HG03025 (cell line): ENCODE measurements around the gene ASB13.

Experiments used
- ATAC-seq: cut with Tn5 transposase; IDR thresholded peaks from one replicate; pipeline ENCODE4 v1.9.1; 2021; ENCODE audit warnings: mild to moderate bottlenecking, moderate library complexity; ENCODE audit not compliant: unreplicated experiment, low FRiP score

Gene ASB13

DNA sequence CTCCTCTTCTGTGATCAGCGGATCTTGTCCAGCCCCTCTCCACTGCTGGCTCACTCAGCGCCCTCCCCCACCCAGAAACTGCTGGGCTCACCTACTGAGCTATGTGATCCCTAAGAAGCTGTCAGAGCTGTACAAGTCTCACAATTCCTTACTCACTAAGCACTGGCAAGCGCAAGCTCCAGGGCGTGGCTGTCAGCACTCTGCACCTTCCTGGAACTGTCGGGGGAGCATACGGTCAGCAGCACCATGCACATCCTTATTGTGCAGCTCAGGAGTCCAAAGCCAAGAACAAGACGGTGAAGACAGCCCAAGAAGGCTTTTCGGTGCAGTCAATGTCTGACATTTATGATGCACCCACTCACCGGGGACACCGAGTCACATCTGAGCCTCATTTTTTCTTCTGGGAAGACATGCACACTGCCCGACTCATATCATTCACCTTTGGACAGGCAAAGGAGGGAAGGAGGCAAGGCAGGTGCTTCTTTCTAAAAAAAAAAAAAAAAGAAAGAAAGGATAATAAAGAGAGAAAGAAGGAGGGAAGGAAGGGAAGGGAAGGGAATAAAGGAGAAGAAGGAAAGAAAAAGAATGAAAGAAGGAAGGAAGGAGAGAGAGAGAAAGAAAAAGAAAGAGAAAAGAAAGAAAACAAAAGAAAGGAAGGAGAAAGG is 56.3 kb downstream of the ASB13 start:
- no peak for ATAC-seq

DNA sequence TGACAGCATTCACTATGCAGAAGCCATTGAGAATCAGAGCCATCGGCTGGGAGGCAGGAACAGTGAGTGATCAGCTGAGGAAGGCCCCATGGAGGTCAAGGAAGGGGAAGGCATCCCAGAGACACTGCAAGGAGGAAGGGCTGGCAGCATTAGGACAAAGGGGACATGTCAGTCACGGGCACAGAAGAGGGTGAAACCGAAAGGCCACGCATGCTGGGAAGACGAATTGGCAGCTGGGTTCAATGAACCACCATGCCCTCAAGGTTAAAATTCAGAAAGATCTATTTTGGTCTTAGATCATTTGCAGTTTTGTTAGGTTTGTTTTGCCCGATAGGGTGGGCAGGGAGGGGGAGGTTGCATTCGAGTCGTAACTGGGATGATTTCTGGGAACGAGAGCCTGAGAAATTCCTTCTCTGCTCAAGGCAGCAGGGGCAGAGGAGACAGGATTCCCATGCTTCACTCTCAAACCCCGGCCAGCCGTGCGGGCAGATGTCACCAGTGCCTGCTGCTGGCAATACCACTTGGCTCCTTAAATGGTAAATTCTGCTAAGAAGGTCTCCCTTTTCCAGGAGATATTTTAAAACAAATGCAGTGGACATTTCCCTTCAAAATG is 57.7 kb downstream of the ASB13 start:
- ATAC-seq: no peak

DNA sequence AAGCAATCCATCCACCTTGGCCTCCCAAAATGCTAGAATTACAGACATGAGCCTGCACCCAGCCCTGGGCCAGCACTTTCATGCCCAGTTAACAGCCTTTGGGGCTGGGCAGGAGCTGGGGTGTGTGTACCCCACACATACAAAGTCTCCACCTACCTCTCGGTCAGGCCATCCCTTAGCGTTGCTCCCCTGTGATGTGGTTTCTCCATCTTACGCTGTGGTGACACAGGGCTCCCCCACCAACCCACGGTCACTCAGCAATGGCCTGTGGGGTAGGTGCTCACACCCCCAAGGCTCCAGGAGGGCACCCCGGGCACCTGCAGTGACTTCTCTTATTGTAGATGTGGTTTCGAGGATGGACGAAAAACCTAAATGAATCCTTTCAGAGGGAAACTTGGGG is 58.8 kb downstream of the ASB13 start:
- ATAC-seq: no peak

DNA sequence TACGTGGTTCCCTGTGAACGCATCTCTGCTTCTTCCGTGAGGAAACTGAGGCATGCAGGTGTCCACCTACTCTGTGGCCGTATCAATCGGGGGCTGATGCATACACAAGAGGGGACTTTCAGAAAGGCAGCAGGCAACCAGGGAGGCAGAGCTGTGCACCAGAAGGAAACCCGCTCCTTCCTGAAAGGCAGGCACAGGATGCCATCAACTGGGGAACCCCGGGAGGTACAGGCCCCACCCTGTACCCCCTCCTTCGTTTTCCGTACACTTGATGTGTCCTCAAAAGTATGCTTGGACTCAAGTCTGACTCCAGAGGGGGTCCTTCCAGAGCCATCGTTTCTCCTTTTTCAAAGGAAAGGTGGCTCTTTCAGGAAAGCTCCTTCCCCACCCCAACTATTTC is 59.5 kb downstream of the ASB13 start:
- ATAC-seq: no peak

DNA sequence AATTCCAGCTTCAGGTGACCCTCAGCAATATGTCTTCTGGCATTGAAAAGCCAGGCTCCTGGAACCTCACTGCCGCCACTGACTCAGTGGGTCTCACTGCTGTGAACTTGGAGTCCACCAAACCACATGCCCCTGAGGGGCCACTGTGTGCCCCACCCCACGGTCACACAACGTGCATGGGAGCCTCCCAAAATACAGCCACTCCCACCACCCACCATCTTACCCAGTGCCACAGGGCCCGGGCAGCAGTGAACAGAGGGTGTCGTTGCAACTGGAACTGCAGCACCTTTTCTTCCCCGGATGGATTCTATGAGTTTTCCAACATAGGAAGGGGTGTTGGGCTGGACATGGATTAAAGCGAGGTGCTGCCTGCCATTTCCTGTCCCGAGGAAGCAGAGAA is 60.1 kb downstream of the ASB13 start:
- no peak for ATAC-seq

DNA sequence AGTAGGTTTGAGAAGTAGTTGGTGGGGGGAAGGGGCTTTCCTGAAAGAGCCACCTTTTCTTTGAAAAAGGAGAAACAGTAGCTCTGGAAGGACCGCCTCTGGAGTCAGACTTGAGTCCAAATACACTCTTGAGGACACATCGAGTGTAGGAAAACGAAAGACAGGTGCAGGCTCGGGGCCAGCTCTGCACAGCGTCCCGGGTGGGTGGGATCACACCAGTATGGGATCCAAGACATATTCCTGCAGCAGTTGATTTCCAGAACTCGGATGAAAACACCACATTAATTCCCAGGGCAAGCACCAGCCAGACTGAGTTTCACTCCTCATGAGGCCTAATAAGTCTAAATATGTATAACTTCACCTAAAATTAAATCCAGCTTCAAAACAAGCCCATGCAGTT is 61.4 kb downstream of the ASB13 start:
- ATAC-seq: no peak

DNA sequence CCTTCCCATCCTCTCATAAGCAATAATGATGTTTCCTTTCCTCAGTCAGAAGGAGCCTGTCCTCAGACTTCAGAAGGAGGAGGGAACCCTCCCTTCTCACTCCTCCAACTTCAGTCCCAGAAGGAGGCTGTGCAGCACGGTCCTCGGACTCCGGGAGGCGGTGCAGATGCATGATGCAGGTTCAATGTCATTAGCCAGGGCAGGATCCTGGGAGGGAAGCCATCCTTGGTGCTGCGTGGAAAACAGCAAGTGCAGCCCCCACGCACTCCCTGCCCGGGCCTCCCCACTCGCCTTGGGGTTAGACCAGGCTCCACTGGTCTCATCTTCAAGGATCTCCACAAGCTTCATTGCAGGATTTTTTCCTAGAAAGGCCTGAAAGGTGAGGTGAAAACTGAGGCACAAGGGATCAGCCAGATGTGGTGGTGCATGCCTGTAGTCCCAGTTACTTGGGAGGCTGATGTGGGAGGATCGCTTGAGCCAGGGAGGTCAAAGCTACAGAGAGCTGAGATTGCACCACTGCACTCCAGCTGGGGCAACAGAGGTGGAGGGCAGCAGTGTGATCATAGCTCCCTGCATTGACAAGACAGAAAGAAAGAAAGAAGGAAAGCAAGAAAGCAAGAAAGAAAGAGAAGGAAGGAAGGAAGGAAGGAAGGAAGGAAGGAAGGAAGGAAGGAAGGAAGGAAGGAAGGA is 62.0 kb downstream of the ASB13 start:
- no peak for ATAC-seq

DNA sequence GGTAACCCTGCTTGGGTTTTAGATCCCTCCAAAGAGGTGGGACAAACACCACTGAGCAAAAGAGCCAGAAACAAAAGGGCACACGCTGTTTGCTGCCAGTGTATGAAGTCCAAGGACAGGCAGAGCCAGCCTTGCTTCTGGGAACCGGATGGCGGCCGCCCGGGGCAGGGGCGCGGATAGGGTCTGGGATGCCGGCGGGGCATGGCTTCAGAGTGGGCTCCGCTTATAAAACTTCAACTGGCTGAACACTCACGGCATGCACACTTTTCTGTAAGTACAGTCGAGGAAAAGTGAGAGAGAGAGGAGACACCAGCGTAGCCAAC is 62.6 kb downstream of the ASB13 start:
- ATAC-seq: no peak

DNA sequence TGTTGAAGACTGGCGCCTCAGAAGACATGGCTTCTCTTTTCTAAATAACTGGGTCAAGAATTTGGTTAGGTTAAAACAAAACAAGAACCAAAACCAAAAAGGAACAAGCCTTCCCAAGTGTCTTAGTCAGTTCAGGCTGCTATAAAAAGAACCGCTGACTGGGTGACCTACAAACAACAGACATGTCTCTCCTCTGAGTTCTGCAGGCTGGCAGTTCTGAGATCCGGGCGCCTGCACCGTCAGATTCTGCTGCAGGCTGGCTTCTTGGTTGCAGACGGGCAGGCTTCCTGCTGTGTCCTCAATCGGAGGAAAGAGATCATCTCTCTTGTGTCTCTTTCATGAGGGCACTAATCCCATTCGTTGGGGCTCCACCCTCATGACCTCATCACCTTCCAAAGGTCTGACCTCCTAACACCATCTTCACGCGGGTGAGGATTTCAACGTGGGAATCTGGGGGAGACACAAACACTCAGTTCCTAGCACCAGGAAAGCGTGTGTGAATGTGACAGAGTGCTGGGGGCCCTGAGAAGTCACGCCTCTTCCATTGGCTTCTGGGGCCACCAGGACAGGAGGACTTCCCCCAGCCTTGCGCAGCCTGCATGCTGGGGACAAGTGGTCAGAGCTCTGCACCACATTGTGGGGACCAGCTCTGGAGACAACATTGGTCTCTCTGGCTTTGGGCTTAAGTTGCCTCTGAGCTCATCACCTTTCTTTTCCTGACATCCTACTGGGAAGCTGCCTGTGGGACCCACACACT is 63.1 kb downstream of the ASB13 start:
- ATAC-seq: no peak

DNA sequence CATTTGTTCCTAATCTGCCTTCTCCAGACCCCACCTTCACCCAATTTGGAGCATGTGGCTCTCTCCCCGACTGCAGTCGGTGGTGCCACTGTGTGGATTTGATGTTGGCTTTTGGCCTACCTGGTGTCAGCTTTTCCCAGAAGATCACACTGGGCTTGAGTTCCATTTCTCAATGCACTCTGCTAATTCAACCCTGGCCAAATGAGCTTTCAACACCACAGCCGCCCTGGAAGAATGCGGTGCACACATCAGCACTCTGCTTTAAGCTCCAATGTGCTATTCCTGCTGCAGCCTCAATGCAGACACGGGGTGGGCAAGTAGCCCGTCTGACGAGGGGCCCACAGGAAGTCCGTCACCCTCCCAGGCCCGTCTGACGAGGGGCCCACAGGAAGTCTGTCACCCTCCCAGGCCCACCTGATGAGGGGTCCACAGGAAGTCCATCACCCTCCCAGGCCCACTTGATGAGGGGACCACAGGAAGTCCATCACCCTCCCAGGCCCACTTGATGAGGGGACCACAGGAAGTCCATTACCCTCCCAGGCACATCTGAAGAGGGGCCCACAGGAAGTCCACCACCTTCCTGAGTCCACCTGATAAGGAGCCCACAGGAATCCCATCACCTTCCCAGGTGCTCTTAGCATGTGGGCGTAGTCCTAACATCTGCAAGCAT is 64.4 kb downstream of the ASB13 start:
- no peak for ATAC-seq

DNA sequence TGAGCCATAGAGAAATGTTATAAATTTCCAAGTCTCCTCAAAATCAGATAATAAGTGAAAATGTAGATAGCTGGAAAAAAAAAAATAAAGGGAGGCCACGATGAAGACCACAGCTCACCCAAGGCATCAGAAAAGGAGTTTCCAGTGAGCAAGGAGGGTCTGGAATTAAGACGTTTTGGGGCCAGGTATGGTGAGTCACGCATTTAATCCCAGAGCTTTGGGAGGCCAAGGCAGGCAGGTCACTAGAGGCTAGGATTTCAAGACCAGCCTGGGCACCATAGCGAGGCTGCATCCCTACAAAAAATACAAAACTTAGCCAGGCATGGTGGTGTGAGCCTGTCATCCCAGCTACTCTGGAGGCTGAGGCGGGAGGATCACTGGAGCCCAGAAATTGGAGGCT is 65.5 kb downstream of the ASB13 start:
- ATAC-seq: no peak

DNA sequence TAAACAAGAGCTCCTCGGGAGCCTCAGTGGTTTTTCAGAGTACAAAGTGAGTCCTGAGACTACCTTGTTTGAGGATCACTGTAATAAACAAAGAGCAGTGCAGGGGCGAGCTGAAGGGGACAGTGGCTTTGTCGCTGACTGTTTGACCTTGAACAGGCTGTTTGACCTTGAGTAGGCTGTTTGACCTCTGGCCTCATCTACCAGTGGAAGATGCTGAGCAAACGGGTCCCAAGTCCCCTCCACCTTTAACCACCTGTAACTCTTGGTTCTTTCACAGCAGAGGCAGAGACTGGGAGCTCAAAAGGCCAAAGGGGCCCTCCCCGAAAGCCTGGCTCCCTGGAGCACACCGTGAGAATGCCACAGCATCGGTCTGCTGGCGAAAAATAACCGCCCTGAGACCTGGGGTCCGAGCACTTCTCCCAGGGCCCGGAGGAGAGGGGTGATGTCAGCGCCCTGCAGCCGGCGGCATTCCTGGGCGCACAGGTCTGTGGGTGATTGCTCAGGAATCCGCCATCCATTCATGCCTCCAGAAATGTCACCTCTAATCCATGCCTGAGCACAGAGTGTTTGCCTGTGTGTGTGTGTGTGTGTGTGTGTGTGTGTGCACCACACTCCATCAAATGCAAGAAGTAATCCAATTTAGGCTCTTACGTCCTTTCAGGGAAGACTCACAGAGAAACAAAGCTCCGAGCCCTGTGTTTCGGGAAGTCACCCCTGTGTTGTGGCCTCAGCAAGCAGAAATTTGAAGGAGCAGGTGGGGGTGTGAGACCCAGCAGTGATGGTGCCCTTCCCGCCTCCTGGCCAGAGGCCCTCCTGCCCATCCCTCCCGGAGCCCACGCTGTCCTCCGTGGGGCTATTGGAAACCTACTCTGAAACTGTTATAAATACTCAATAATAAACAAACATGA is 66.5 kb downstream of the ASB13 start:
- ATAC-seq: no peak

DNA sequence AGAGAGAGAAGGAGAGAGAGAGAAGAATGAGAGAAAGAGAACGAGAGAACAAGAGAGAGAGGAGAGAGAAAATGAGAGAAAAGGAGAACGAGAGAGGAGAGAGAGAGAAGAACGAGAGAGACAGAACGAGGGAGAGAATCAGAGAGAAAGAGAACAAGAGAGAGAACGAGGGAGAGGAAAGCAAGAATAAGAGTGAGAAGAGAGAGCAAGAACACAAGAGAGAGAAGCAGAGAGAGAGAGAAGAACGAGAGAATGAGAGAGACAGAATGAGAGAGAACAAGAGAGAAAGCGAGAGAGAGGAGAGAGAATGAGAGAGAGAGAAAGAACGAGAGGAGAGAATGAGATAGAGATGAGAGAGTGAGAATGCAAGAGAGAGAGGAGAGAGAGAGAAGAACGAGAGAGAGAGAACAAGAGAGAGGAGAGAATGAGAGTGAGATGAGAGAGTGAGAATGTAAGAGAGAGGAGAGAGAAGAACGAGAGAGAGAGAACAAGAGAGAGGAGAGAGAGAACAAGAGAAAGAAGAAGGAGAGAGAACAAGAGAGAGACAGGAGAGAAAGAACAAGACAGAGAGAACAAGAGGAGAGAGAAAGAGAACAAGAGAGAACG is 68.2 kb downstream of the ASB13 start:
- ATAC-seq: no peak

DNA sequence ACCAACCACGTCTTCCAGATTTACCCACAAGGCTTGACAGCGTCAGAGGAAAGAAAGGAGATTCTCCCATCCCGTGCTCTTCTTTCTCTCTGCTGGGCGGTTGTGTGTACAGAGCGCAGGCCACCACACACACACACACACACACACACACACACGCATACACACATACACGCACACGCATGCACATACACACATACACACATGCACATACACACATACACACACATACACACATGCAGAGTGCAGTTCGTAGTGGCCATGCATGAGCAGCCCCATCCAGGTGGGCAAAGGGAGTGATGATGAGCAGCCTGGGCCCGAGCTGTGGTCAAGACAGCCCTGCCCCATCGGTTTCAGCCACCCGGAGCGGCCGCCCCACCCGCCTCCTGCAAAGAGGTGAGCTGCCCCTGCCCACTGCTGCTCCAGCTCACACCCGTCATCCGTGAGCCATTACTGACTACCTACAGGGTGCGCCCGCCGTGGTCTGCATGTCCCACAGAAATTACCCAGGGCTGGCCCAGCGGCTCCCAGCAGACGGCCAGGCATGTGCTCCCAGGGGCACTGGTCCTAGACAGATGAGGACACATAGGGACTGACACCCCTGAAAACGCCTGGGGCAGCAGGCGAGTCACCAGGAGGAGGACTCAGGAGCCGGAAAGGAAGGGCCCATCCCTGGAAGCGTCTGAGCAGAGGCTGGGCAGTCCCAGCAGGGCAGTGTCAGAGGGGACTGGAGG is 69.6 kb downstream of the ASB13 start:
- no peak for ATAC-seq

DNA sequence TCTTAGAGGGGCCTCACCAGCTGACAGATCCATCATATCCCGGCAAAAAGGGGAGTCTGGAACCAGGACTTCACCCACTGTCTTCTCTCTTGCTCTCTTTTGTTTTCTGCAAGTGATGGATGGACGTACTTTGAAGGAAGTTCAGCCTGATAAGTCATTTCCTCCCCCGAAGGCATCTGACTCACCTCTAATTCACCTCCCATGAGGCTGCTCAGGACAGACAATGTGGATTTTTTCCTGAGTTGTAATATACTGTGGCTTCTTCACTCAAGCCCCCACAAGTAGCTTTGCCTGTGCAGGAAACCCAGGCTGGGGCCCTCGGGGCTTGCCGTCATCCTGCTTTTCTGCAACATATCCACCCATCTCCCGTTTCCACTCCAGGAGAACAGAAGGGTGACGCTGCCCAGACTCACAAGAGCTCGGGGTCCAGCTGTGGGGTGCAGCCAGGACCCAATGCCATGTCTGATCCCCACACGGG is 70.4 kb downstream of the ASB13 start:
- ATAC-seq: no peak

DNA sequence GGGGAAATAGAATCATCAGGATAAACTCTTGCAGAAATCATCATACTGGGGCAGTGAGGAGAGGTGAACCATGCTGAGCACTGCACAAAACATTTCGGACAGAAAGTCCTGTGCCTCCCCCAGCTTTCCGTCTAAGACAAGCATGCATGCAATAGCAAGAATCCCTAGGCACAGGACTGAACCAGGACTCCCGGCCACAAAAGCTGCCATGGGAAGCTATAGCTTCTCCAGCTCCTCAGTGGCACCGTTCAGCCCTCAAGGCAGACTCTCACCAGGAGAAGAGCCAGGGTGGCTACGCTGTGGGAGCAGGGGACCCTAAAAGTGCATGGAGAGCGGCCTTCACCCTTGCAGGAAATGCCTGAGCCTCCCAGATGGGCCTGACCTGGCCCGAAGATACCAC is 70.8 kb downstream of the ASB13 start:
- no peak for ATAC-seq

DNA sequence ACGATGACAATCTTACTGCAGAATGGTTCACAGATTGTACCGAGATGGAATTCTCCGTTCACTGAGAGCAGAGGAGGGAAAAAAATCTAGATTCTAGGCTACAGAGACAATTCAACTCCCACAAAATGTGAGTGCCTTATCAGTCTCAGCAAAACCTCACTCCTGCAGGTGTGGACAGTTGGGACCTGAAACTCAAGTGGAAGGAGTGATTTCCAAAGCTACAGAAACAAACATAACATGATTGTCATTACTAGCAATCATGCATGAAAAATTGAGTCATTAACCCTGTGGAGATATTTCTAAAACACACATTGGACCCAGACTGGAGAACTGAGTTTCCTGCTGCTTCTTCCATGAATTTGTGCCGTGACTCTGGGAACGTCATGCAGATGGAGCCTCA is 71.3 kb downstream of the ASB13 start:
- ATAC-seq: no peak

DNA sequence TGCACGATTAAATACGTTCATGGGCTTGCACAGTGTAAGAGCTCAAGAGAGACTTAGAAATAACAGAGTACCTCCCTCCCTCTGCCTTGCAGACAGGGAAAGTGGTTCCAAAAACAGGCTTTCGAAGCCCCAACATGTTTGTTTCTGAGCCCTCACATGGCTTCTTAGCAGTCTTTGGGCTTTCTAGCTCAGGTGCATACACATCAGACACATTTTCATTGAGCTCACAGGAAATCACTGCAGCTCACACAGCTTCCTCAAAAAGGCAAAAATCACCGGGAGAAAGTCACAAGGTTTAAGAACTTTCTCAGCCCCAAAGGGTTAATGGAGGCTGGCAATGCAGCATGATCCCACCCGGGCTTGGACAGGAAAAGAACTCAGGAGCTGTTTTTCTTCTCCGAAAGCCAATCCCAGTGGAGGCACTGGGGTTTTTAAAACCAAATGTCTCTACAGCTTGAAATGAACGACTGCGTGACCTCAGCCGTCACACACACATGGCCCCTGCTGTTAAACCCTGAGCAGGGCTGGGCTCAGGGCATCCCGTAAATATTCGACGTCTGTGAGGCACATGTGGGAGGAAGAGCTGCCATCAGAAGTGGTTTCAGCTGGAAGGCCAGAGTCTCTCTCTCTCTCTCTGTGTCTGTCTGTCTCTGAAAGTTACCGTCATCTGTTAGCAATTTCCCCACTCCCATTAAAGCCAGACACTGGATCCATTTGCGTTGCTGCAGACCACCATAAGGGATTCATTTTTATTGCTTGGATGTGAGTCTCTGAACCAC is 71.9 kb downstream of the ASB13 start:
- ATAC-seq: no peak
